GM21786 (cell line): ENCODE measurements around the gene PARVB.

Experiments used
- ATAC-seq: cut with Tn5 transposase; IDR thresholded peaks from one replicate; pipeline ENCODE4 v1.9.1; 2021; ENCODE audit not compliant: unreplicated experiment

PARVB gene

GRCh38 chr22:44194569-44194968 is 170.5 kb downstream of the PARVB start:
- no peak for ATAC-seq

- ATAC-seq: no peak
These were observed 171.2 kb downstream of the PARVB start for GRCh38 chr22:44195189-44195871.

GRCh38 chr22:44196241-44196640 is 172.1 kb downstream of the PARVB start:
- no peak for ATAC-seq

- ATAC-seq: no peak
These were observed 172.6 kb downstream of the PARVB start for GRCh38 chr22:44196731-44197131.

- no peak for ATAC-seq
These were observed 173.2 kb downstream of the PARVB start for GRCh38 chr22:44197271-44197670.

GRCh38 chr22:44199164-44199563 is 175.1 kb downstream of the PARVB start:
- ATAC-seq: no peak

- no peak for ATAC-seq
These were observed 175.8 kb downstream of the PARVB start for GRCh38 chr22:44199866-44200265.

- ATAC-seq: no peak
These were observed 176.3 kb downstream of the PARVB start for GRCh38 chr22:44200451-44200850.

GRCh38 chr22:44200855-44201550 is 176.9 kb downstream of the PARVB start:
- ATAC-seq: no peak

GRCh38 chr22:44201665-44202064 is 177.6 kb downstream of the PARVB start:
- no peak for ATAC-seq

- ATAC-seq: no peak
These were observed 178.2 kb downstream of the PARVB start for GRCh38 chr22:44202261-44202789.

GRCh38 chr22:44203203-44203602 is 179.1 kb downstream of the PARVB start:
- ATAC-seq: no peak

- no peak for ATAC-seq
These were observed 180.8 kb downstream of the PARVB start for GRCh38 chr22:44204739-44205515.

- ATAC-seq: no peak
These were observed 181.6 kb downstream of the PARVB start for GRCh38 chr22:44205516-44206329.

GRCh38 chr22:44206330-44206645 is 182.2 kb downstream of the PARVB start:
- no peak for ATAC-seq

GRCh38 chr22:44206696-44207095 is 182.6 kb downstream of the PARVB start:
- ATAC-seq: no peak

- ATAC-seq: no peak
These were observed 183.3 kb downstream of the PARVB start for GRCh38 chr22:44207173-44207980.

- no peak for ATAC-seq
These were observed 183.8 kb downstream of the PARVB start for GRCh38 chr22:44207981-44208317.

GRCh38 chr22:44209343-44209742 is 185.2 kb downstream of the PARVB start:
- no peak for ATAC-seq

GRCh38 chr22:44210722-44211121 is 186.6 kb downstream of the PARVB start:
- ATAC-seq: no peak
